Neuronal stem cell (in vitro differentiated cells): ENCODE data around the gene MAGEB1.

ENCODE experiments used
- DNase-seq: peaks from one replicate; pipeline ENCODE4 v3.0.0-alpha.2; 2013; ENCODE audit warnings: low spot score
- H2AFZ ChIP-seq: one replicate; pipeline ENCODE4 v1.6.1; 2013; ENCODE audit warnings: mild to moderate bottlenecking, low read length, inconsistent platforms
- H2AK5ac ChIP-seq: 2 replicates; pipeline ENCODE4 v1.6.1; 2013; ENCODE audit warnings: low read depth, mild to moderate bottlenecking, inconsistent platforms, low read length, moderate library complexity, mixed read lengths
- H2BK120ac ChIP-seq: 2 replicates; pipeline ENCODE4 v1.6.1; 2013; ENCODE audit warnings: low read depth, mild to moderate bottlenecking, inconsistent platforms, low read length, moderate library complexity, mixed read lengths
- H2BK12ac ChIP-seq: one replicate; pipeline ENCODE4 v1.6.1; 2013; ENCODE audit warnings: low read length, inconsistent platforms
- H2BK15ac ChIP-seq: 2 replicates; pipeline ENCODE4 v1.6.1; 2013; ENCODE audit warnings: mild to moderate bottlenecking, low read length, inconsistent platforms, mixed read lengths
- H2BK5ac ChIP-seq: one replicate; pipeline ENCODE4 v1.6.1; 2013; ENCODE audit warnings: inconsistent platforms, mild to moderate bottlenecking, low read length, moderate library complexity
- H3K14ac ChIP-seq: one replicate; pipeline ENCODE4 v1.6.1; 2013; ENCODE audit warnings: low read length, inconsistent platforms
- H3K18ac ChIP-seq: 2 replicates; pipeline ENCODE4 v1.6.1; 2013; ENCODE audit warnings: low read length, inconsistent platforms
- H3K23ac ChIP-seq: 2 replicates; pipeline ENCODE4 v1.6.1; 2013; ENCODE audit warnings: low read depth, mild to moderate bottlenecking, mixed read lengths, low read length, inconsistent platforms; ENCODE audit not compliant: poor library complexity
- H3K27ac ChIP-seq: replicated peaks from 3 replicates; pipeline ENCODE4 v1.5.1; 2013; ENCODE audit warnings: low read length, inconsistent platforms
- H3K27me3 ChIP-seq, 3 experiments: 2 replicates each; pipeline ENCODE4 v1.6.1; 2013; ENCODE audit warnings: low read length in 3 of 3, mild to moderate bottlenecking in 2 of 3, inconsistent platforms in 1 of 3, low read depth in 1 of 3, mixed read lengths in 1 of 3, moderate library complexity in 1 of 3; ENCODE audit not compliant: control insufficient read depth in 3 of 3, insufficient read depth in 3 of 3
- H3K36me3 ChIP-seq, 2 donors: replicated peaks in 1 of 2; 2 replicates each; pipeline ENCODE4 v1.6.1; 2013; ENCODE audit warnings: low read length in 2 of 2; ENCODE audit not compliant: control insufficient read depth in 2 of 2, insufficient read depth in 2 of 2
- H3K4ac ChIP-seq: 2 replicates; pipeline ENCODE4 v1.6.1; 2013; ENCODE audit warnings: inconsistent platforms, mild to moderate bottlenecking, low read length, moderate library complexity
- H3K4me1 ChIP-seq, 2 donors: 1 replicate in 1 of 2; 2 replicates in 1 of 2; pipeline ENCODE4 v1.6.1; 2013; ENCODE audit warnings: low read length in 2 of 2, low read depth in 1 of 2; ENCODE audit not compliant: control insufficient read depth in 2 of 2, insufficient read depth in 1 of 2
- H3K4me2 ChIP-seq: one replicate; pipeline ENCODE4 v1.6.1; 2013; ENCODE audit warnings: mild to moderate bottlenecking, low read length, inconsistent platforms; ENCODE audit not compliant: insufficient read depth, poor library complexity, severe bottlenecking
- H3K4me3 ChIP-seq, 2 donors: 2 replicates each; pipeline ENCODE4 v1.5.1; 2013; ENCODE audit warnings: low read length in 2 of 2, mild to moderate bottlenecking in 2 of 2, inconsistent platforms in 1 of 2, moderate library complexity in 1 of 2
- H3K79me1 ChIP-seq: one replicate; pipeline ENCODE4 v1.6.1; 2013; ENCODE audit warnings: low read depth, mild to moderate bottlenecking, inconsistent platforms, low read length, moderate library complexity
- H3K9ac ChIP-seq: one replicate; pipeline ENCODE4 v1.6.1; 2013; ENCODE audit warnings: mild to moderate bottlenecking, low read depth, low read length, inconsistent platforms; ENCODE audit not compliant: poor library complexity
- H3K9me3 ChIP-seq, 2 donors: replicated peaks in 1 of 2; 2 replicates each; pipeline versions ENCODE3 to v1.6.1; 2013; ENCODE audit warnings: low read length in 2 of 2, mild to moderate bottlenecking in 2 of 2, inconsistent platforms in 1 of 2, low read depth in 1 of 2, mixed read lengths in 1 of 2, moderate library complexity in 1 of 2; ENCODE audit not compliant: control insufficient read depth in 2 of 2, insufficient read depth in 1 of 2
- H4K8ac ChIP-seq: one replicate; pipeline ENCODE4 v1.6.1; 2013; ENCODE audit warnings: low read depth, mild to moderate bottlenecking, inconsistent platforms, low read length, moderate library complexity
- H4K91ac ChIP-seq: one replicate; pipeline ENCODE4 v1.6.1; 2013; ENCODE audit warnings: low read length, low read depth, mild to moderate bottlenecking, inconsistent platforms; ENCODE audit not compliant: poor library complexity
- WGBS, 2 donors: extraction: QIAGEN DNeasy Blood & Tissue Kit; methylation state at CpG; one replicate each; pipeline ENCODE4 v1.1.7; 2013; ENCODE audit warnings: missing lambda C conversion rate in 2 of 2, mixed read lengths in 1 of 2; ENCODE audit not compliant: insufficient read length in 2 of 2, insufficient replicate concordance in 1 of 2; ENCODE audit errors: extremely low coverage in 2 of 2; 5-methylcytosine and 5-hydroxymethylcytosine counted together

The MAGEB1 gene

DNA sequence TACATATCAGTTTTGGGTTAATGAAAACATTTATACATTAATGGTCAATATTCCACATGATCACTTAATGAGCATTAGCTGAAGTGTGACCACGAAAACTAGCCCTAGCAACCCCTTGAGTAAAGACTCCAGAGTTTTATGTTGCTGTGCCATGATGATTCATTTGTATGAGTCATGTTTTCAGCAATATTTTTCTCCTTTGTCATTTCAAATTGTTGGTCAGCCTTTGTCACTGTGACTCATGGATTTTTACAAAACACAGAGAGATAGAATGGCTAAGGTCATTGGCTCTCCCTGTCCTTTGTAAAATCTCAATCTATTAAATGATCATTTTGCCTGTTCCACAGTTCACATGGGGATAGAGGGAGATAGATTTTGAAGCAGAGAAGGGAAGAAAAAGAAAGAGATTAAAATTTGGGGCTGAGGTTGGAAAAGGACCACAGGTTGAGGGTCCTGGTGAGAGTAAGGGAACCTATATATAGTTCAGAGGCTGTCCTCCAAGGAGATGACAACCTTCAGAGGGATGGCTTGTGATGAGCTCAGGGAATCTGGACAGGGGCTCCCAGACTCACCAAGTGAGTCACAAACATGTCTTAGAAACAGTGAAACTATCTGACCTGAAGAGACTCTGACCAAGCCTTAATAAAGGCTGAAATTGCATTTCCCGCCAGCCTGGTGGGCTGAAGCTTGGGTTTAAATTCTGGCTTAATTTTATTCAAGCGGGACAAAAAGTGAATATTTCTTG is 36.7 kb downstream of the MAGEB1 start:
- H3K4me2 ChIP-seq, result no peak overlapping the region
- DNase-seq, result no peak

DNA sequence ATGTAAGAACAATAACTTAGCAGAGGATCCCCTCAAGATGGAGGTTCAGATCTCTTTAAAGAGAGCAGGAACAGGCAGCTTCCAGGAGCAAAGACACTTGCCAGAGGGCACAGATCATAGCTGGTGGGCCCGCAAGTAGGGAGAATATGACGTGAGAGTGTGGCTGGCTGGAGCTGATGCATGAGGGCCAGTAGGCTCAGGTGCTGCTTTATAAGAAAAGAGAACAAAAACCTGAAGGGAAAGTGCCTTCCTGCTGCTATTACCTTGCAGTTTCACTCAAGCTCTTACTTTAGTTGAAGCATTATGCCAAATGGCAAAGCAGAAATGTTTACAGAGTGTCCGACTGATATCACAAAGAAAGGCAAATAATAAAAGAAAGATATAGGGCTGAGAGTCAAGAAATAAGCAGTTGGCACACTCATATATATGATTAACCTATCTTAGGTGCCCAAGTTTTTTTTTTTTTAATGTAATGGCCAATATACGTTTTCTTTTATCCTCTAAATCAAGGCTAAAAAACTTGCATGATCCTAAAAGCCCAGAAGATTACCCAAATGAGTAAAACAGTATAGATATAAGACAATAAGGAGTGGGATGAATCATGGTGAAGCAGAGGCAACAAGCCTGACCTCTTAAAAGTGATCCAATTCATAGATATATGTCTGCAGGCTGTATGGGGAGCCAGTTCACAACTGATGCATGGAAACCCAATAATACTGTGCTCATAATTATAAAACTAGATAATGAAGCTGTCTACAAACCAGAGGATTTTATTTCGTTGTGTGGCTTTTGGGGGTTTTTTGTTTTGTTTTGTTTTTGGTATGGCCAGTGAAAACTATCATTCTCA is 49.7 kb downstream of the MAGEB1 start:
- Histone ChIP-seq H2BK5ac (no peak overlapping the region), H3K14ac (no peak overlapping the region), H3K4me1 (no peaks in the 10 kb centered on the region), H3K4me3 (no peak overlapping the region), H3K9ac (no peak overlapping the region), H2AFZ (no peak overlapping the region), H2BK15ac (no peak overlapping the region), H3K36me3 (no peaks in the 10 kb centered on the region), H2BK120ac (no peak overlapping the region), H3K27me3 (no peaks in the 10 kb centered on the region), H2BK12ac (no peak overlapping the region), H3K9me3 (no peaks in the 10 kb centered on the region), H2AK5ac (no peak overlapping the region), H3K18ac (no peak overlapping the region), H3K4ac (no peak overlapping the region), H3K27ac (no peak overlapping the region), H3K23ac (no peak overlapping the region), H4K8ac (no peak overlapping the region), H3K4me2 (no peak overlapping the region), H3K79me1 (no peaks in the 10 kb centered on the region), H4K91ac (no peak overlapping the region)
- WGBS, 2 donors, result no CpG with 5 or more reads among the region's 5 CpGs
- no peak for DNase-seq

More for the DNA sequence above, 36.7 kb downstream of the MAGEB1 start:
- Histone ChIP-seq H3K23ac (no peak overlapping the region), H3K14ac (no peak overlapping the region), H3K4me1 (no peaks in the 10 kb centered on the region), H2AFZ (no peak overlapping the region), H3K27me3 (no peaks in the 10 kb centered on the region), H2BK120ac (no peak overlapping the region), H2BK5ac (no peak overlapping the region), H2BK12ac (no peak overlapping the region), H3K36me3 (no peaks in the 10 kb centered on the region), H2BK15ac (no peak overlapping the region), H4K8ac (no peak overlapping the region), H3K18ac (no peak overlapping the region), H3K4ac (no peak overlapping the region), H3K4me3 (no peak overlapping the region), H3K9me3 (no peaks in the 10 kb centered on the region), H3K27ac (no peak overlapping the region), H2AK5ac (no peak overlapping the region), H4K91ac (no peak overlapping the region), H3K79me1 (no peaks in the 10 kb centered on the region), H3K9ac (no peak overlapping the region)
- no CpG with 5 or more reads among the region's 3 CpGs for WGBS, 2 donors

DNA sequence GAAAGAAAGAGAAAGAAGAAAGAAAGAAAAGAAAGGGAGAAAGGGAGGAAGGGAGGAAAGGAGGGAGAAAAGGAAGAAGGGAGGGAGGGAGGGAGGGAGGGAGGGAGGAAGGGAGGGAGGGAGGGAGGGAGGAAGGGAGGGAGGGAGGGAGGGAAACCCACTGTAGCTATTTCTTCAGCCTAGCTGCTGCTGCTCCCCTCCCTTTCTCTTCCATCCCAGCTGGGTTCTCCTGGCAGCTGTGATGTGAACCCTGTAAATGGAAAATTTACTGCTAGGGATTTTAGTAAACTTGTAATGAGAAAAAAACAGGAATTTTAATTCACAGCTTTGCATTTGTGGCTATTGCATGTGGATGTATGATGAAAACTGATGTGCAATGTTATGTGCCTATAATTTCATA is 54.3 kb downstream of the MAGEB1 start:
- no peaks in the 10 kb centered on the region for H3K79me1 ChIP-seq
- no peak overlapping the region for H2BK12ac ChIP-seq
- no peak overlapping the region for H3K4me2 ChIP-seq
- no peak overlapping the region for H4K91ac ChIP-seq
- no peak overlapping the region for H3K9ac ChIP-seq
- no peak overlapping the region for H3K4ac ChIP-seq
- no peak overlapping the region for H2BK120ac ChIP-seq
- no peak overlapping the region for H4K8ac ChIP-seq
- peaks cover 0 to 2% of the 10 kb centered on the region in 2 donors for H3K4me1 ChIP-seq
- no peak overlapping the region for H3K23ac ChIP-seq
- no peak overlapping the region for H3K27ac ChIP-seq
- H3K36me3 ChIP-seq, result no peaks in the 10 kb centered on the region
- no peak overlapping the region for H3K18ac ChIP-seq
- H3K27me3 ChIP-seq, result peaks cover 0 to 10% (median 0%) of the 10 kb centered on the region in 3 experiments
- no peak overlapping the region for H3K14ac ChIP-seq
- H2BK15ac ChIP-seq, result no peak overlapping the region
- no peak for DNase-seq
- H2AFZ ChIP-seq, result no peak overlapping the region
- no peaks in the 10 kb centered on the region for H3K9me3 ChIP-seq
- no peak overlapping the region for H2AK5ac ChIP-seq
- no peak overlapping the region for H2BK5ac ChIP-seq
- H3K4me3 ChIP-seq, result no peak overlapping the region
